Gastroesophageal sphincter (tissue), 4 donors: ENCODE results near the gene PCSK4. TPM values are rescaled to one million over a fixed set of nuclear protein-coding genes. Genes with fewer than 3 reads are reported as not detected.
A peak's percentile ranks its signal among the peaks of the same experiment; 100 is the strongest.

Experiments
- ATAC-seq: fragments of 150-250 bp; one replicate; pipeline ENCODE4 v1.9.1; 2016; ENCODE audit warnings: mild to moderate bottlenecking, moderate library complexity
- H3K27ac ChIP-seq, 4 donors: fragments of 200-600 bp; sonication (generic) in 3 of 4; 1 replicate in 3 of 4; 2 replicates in 1 of 4; pipeline ENCODE4 v1.5.1; 2016 to 2019
- H3K27me3 ChIP-seq: fragments of 200-600 bp; sonication (generic); one replicate; pipeline ENCODE4 v1.5.1; 2019
- H3K36me3 ChIP-seq, 2 donors: fragments of 200-600 bp; sonication (generic); one replicate each; pipeline ENCODE4 v1.5.1; 2019; ENCODE audit warnings: control low read depth in 1 of 2
- H3K4me1 ChIP-seq, 3 donors: fragments of 200-600 bp; sonication (generic); 1 replicate in 2 of 3; 2 replicates in 1 of 3; pipeline ENCODE4 v1.5.1; 2016 to 2019; ENCODE audit warnings: control low read depth in 2 of 3
- H3K4me3 ChIP-seq, 2 donors: fragments of 200-600 bp; sonication (generic); one replicate each; pipeline ENCODE4 v1.5.1; 2019; ENCODE audit warnings: mild to moderate bottlenecking in 1 of 2, moderate library complexity in 1 of 2
- H3K9me3 ChIP-seq, 3 donors: fragments of 200-600 bp; sonication (generic); one replicate each; pipeline ENCODE4 v1.5.1; 2017 to 2019; ENCODE audit warnings: control low read depth in 2 of 3
- EP300 ChIP-seq: sonication (generic); formaldehyde crosslinking; IDR thresholded peaks from one replicate; pipeline ENCODE4 v1.6.1; 2017; ENCODE audit warnings: antibody characterized with exemption, mild to moderate bottlenecking
- POLR2A ChIP-seq, 2 donors: fragments of 450-650 bp; IDR thresholded peaks; one replicate each; pipeline ENCODE4 v1.6.1; 2017; ENCODE audit warnings: antibody characterized with exemption in 2 of 2, mild to moderate bottlenecking in 2 of 2, moderate library complexity in 1 of 2
- POLR2AphosphoS5 ChIP-seq: sonication (generic); formaldehyde crosslinking; IDR thresholded peaks from one replicate; pipeline ENCODE4 v1.6.1; 2017; ENCODE audit warnings: antibody characterized with exemption
- WGBS, 2 donors: methylation state at CpG; one replicate each; pipeline ENCODE4 v1.1.5; 2018; ENCODE audit warnings: low coverage in 1 of 2; 5-methylcytosine and 5-hydroxymethylcytosine counted together
- total RNA-seq, 4 donors: library from RNA; depleted of rRNA; stranded (reverse); fragments of >200 nt; gene quantifications; one replicate each; pipeline ENCODE4 v1.1.0, GENCODE V29; 2016
- TF ChIP-seq, protein P1 (sequence below), 4 experiments: fragments of 200-600 bp in 2 of 4; fragments of 450-650 bp in 2 of 4; sonication (generic) in 1 of 4; IDR thresholded peaks; one replicate each; pipeline ENCODE4 v1.5.1; 2017 to 2019; ENCODE audit warnings: antibody characterized with exemption in 4 of 4, mild to moderate bottlenecking in 2 of 4, moderate library complexity in 2 of 4

Gene PCSK4
- total RNA-seq, 4 donors from 2014 or later = 0.94 to 2.2 (median 2.0) TPM

DNA sequence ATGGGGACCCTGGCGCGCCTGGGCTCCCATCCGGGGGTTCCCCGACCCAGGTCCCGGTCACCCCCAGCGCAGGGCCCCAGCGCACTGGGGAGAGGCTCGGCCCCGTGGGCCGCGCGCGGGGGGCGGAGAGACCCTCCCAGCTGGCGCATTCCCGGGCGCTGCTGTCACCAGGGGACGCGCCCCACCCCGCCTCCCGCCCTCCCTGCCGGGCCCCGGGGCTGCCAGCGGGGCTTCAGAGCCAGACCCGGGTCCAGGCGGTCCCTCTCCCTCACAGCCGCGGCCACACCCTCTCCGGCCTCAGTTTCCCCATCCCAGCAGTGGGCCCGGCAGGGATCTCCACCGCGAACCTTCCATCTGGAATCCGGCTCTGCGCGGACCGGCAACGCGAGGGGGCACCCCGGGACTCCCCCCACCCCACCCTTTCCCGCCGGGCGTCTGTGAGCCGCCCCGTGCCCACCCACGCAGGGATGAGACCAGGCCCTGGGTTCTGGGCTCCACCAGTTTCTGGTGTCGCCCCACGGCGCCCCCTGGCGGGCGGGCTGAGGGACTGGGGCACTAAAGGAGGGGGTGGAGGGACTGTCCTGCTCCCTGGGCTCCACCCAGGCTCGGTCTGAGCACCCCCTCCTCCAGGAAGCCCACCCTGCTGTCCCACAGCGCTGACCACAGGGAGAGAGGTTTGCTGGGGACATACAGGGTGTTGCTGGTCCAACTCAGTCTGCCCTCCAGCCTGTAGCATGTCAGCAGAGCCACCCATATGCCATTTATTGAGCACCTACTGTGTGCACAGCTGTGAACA lies 23.5 kb upstream of the PCSK4 start:
- H3K27ac ChIP-seq = peak overlapping the region in 3 of 4 donors; percentile 74 to 82 (median 75)
- no peaks in the 10 kb centered on the region for H3K36me3 ChIP-seq
- H3K27me3 ChIP-seq = peaks cover 75% of the 10 kb centered on the region
- no peak for TF ChIP-seq EP300
- TF ChIP-seq POLR2AphosphoS5 = no peak
- TF ChIP-seq, protein P1, sequence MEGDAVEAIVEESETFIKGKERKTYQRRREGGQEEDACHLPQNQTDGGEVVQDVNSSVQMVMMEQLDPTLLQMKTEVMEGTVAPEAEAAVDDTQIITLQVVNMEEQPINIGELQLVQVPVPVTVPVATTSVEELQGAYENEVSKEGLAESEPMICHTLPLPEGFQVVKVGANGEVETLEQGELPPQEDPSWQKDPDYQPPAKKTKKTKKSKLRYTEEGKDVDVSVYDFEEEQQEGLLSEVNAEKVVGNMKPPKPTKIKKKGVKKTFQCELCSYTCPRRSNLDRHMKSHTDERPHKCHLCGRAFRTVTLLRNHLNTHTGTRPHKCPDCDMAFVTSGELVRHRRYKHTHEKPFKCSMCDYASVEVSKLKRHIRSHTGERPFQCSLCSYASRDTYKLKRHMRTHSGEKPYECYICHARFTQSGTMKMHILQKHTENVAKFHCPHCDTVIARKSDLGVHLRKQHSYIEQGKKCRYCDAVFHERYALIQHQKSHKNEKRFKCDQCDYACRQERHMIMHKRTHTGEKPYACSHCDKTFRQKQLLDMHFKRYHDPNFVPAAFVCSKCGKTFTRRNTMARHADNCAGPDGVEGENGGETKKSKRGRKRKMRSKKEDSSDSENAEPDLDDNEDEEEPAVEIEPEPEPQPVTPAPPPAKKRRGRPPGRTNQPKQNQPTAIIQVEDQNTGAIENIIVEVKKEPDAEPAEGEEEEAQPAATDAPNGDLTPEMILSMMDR (IDR thresholded peaks at IDR 0.05) = peak in 3 of 4 experiments; percentile 41 to 77 (median 62)
- TF ChIP-seq POLR2A (IDR thresholded peaks at IDR 0.05) = no peak
- H3K4me1 ChIP-seq = peaks cover 0 to 39% (median 4%) of the 10 kb centered on the region in 3 donors
- no CpG with 5 or more reads among the region's 52 CpGs for WGBS, 2 donors
- ATAC-seq = peak; percentile 50
- H3K9me3 ChIP-seq = no peaks in the 10 kb centered on the region
- peak overlapping the region; percentile 23 to 62 for H3K4me3 ChIP-seq

DNA sequence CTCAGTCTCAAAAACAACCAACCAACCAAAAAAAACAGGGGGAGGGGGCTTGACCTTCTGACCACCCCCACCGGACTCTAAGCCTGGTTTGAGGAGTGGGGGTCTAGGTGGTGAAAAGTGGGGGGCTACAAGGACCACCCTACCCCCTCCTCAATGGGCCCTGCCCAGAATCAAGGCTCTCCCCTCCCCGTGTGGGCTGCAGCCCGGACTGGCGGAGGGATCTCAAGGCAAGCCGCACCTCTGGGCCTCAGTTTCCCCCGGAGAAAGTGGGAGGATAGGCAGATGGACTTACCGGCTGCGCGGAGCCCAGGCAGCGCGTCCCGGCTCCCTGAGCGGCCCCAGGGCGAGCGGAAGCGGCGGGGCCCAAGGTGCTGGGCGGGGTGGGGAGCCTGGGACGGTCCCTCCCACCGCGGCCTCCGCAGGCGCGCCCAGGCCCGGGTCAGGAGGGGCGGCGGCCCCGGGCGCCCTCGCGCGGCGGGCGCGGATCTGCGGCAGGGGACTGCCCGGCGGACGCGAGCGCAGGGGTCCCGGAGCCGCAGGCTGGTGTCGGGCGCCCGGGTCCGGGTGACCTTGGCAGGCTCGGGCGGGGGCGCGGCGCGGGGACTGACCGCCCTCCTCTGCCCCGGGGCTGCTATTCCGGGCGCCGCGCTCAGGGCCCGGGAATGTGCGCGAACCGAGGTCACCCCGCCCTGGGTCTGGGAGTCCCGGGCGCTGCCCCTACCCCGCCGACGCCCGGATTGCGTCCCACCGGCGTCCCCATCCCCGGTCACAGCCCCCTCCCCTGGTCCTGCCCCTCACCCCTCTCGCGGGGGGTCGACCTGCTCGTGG lies 22.7 kb upstream of the PCSK4 start, which contains the start of gene ADAMTSL5:
TSS of gene ADAMTSL5 (minus strand) at position 349 of the 828 bp plus-strand sequence. CDS start 2,076 bp downstream, outside the sequence.
- WGBS, 2 donors = no CpG with 5 or more reads among the region's 78 CpGs
- peak; percentile 79 for ATAC-seq
- peaks cover 71% of the 10 kb centered on the region for H3K27me3 ChIP-seq

DNA sequence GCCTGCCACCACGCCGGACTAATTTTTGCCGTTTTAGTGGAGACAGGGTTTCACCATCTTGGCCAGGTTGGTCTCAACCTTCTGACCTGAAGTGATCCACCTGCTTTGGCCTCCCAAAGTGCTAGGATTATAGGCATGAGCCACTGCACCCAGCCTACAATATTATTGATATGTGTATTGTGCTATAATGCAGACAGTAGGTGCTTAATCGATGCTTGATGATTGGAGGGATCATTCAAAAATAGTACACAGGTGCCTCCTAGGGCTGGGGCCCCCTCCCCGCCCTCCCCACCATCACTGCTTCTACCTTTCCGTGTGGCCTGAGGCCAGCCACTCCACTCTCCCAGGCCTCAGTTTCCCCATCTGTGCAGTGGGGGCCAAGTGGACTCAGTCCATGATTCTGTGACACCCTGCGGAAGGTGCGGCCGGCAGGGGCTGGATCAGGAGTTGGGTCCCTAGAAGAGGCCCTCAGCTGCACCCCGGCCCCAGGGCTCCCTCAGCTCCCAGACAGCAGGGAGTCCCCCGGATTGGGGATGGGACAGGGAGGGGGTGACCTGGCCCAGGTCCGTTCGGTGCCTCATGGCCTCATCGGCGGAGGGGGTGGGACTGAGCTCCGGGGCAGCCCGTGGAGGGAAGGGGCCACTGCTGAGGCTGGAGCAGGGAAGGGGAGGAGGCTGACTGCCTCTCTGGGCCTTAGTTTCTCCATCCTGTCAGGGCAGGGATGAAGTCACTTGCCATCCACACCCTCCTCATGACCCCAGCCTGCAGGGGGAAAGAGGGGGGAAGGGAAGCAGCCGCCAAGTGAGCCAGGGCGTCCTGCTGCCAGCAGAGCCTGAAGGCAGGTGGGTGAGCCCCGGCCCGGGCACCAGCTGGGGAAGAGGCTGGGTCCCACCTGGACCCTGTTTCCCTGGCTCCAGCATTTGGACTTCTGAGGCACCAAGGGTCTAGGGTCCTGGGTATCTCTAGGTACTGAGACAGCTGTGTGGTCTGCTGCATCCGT lies 21.5 kb upstream of the PCSK4 start:
- no peak for ATAC-seq
- Histone ChIP-seq H3K27ac (peak overlapping the region in 2 of 4 donors; percentile 27 to 82), H3K4me3 (peak overlapping the region in 1 of 2 donors; percentile 62), H3K27me3 (peaks cover 77% of the 10 kb centered on the region), H3K36me3 (no peaks in the 10 kb centered on the region), H3K4me1 (peaks cover 0 to 57% (median 4%) of the 10 kb centered on the region in 3 donors), H3K9me3 (no peaks in the 10 kb centered on the region)
- WGBS, 2 donors = 31 to 69% methylated on average over 4 to 7 of the region's 22 CpGs
- TF ChIP-seq POLR2A (IDR thresholded peaks at IDR 0.05) (no peak), EP300 (no peak), POLR2AphosphoS5 (no peak)
- TF ChIP-seq, protein P1 (IDR thresholded peaks at IDR 0.05) = no peak

More for the DNA sequence above, 22.7 kb upstream of the PCSK4 start, which contains the start of gene ADAMTSL5:
- Histone ChIP-seq H3K9me3 (no peaks in the 10 kb centered on the region), H3K4me3 (peak within 1 kb of the TSS; percentile 23 to 62), H3K27ac (peak within 1 kb of the TSS in 3 of 4 donors; percentile 74 to 82 (median 75)), H3K36me3 (no peaks in the 10 kb centered on the region), H3K4me1 (peaks cover 0 to 48% (median 4%) of the 10 kb centered on the region in 3 donors)
- TF ChIP-seq EP300 (no peak), POLR2A (IDR thresholded peaks at IDR 0.05) (peak in 1 of 2 donors; percentile 25), POLR2AphosphoS5 (no peak)
- TF ChIP-seq, protein P1 (IDR thresholded peaks at IDR 0.05) = peak in 1 of 4 experiments; percentile 8

DNA sequence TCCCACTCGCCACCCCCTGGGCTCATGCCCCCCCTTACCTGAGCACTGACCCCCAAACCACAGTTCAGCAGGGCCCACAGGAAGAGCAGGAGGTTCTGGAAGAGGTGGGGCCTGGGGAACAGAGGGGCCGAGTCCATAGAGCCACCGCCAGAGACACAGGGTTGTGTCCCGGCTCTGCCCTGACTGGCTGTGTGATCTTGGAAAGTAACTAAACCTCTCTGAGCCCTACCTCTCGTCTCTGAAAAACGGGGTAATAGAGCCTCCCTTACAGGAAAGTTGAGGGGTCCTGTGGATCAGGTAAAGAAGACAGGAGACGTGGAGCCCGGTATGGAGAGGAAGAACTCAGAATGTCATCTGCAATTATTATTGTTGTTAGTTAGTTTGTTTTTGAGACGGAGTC lies 20.7 kb upstream of the PCSK4 start:
- H3K27ac ChIP-seq = peak overlapping the region in 3 of 4 donors; percentile 2 to 55 (median 32)
- H3K27me3 ChIP-seq = peaks cover 77% of the 10 kb centered on the region
- 43 to 62% methylated on average over 5 to 7 of the region's 9 CpGs for WGBS, 2 donors
- no peak overlapping the region for H3K4me3 ChIP-seq
- H3K4me1 ChIP-seq = peaks cover 0 to 57% (median 4%) of the 10 kb centered on the region in 3 donors
- peaks cover 0 to 3% of the 10 kb centered on the region in 2 donors for H3K36me3 ChIP-seq
- no peak for ATAC-seq
- H3K9me3 ChIP-seq = no peaks in the 10 kb centered on the region
- TF ChIP-seq, protein P1 (IDR thresholded peaks at IDR 0.05) = no peak
- no peak for TF ChIP-seq POLR2AphosphoS5
- no peak for TF ChIP-seq EP300
- TF ChIP-seq POLR2A (IDR thresholded peaks at IDR 0.05) = no peak
